ENCODE measurements around the gene OR2T2.
"Not testable (repeated sequence)": the region's sequence is repeated elsewhere in the genome, so short reads cannot be mapped to it uniquely, and the experiment has no call there.

Gene OR2T2
- total RNA-seq: 0 reads per million in 2 experiments

- DNase-seq (ENCODE audit: low read depth): not testable (repeated sequence)
Observed at GRCh38 chr1:248445399-248445798, at the start of gene OR2T2. OR2T2 (plus strand) TSS chr1:248445637; CDS start chr1:248452798, 7,161 bp downstream.

- no peak for DNase-seq (ENCODE audit: low read depth)
Observed at GRCh38 chr1:248402748-248403147, 42.7 kb upstream of the OR2T2 start, which contains the start of gene OR2T1. OR2T1 (plus strand) TSS chr1:248403048; CDS start chr1:248406148, 3,100 bp downstream.

GRCh38 chr1:248404024-248404423 is 41.4 kb upstream of the OR2T2 start:
- DNase-seq (ENCODE audit: low read depth): no peak

GRCh38 chr1:248406721-248407692 is 38.4 kb upstream of the OR2T2 start:
- DNase-seq (ENCODE audit: low read depth): no peak

GRCh38 chr1:248416226-248416625 is 29.2 kb upstream of the OR2T2 start:
- no peak for DNase-seq (ENCODE audit: low read depth)

- no peak for DNase-seq (ENCODE audit: low read depth)
Observed at GRCh38 chr1:248417854-248418253, 27.6 kb upstream of the OR2T2 start.

- DNase-seq (ENCODE audit: low read depth): no peak
Observed at GRCh38 chr1:248421384-248421783, 24.1 kb upstream of the OR2T2 start.

- not testable (repeated sequence) for DNase-seq (ENCODE audit: low read depth)
Observed at GRCh38 chr1:248427526-248428191, 17.8 kb upstream of the OR2T2 start.

- not testable (repeated sequence) for DNase-seq (ENCODE audit: low read depth)
Observed at GRCh38 chr1:248428192-248428533, 17.3 kb upstream of the OR2T2 start.

GRCh38 chr1:248431683-248432082 is 13.8 kb upstream of the OR2T2 start:
- DNase-seq (ENCODE audit: low read depth): not testable (repeated sequence)

- DNase-seq (ENCODE audit: low read depth): not testable (repeated sequence)
Observed at GRCh38 chr1:248432201-248432600, 13.2 kb upstream of the OR2T2 start.

- DNase-seq (ENCODE audit: low read depth): not testable (repeated sequence)
Observed at GRCh38 chr1:248433811-248434415, 11.5 kb upstream of the OR2T2 start.

GRCh38 chr1:248434913-248435312 is 10.5 kb upstream of the OR2T2 start:
- DNase-seq (ENCODE audit: low read depth): not testable (repeated sequence)

GRCh38 chr1:248436303-248436702 is 9.1 kb upstream of the OR2T2 start:
- not testable (repeated sequence) for DNase-seq (ENCODE audit: low read depth)

- not testable (repeated sequence) for DNase-seq (ENCODE audit: low read depth)
Observed at GRCh38 chr1:248438668-248439067, 6.8 kb upstream of the OR2T2 start.

GRCh38 chr1:248439283-248439682 is 6.2 kb upstream of the OR2T2 start:
- DNase-seq (ENCODE audit: low read depth): not testable (repeated sequence)

- not testable (repeated sequence) for DNase-seq (ENCODE audit: low read depth)
Observed at GRCh38 chr1:248442500-248443277, 2.7 kb upstream of the OR2T2 start.

- not testable (repeated sequence) for DNase-seq (ENCODE audit: low read depth)
Observed at GRCh38 chr1:248444603-248445002, 834 bp upstream of the OR2T2 start.

- DNase-seq (ENCODE audit: low read depth): not testable (repeated sequence)
Observed at GRCh38 chr1:248448409-248449074, 3.1 kb downstream of the OR2T2 start.

GRCh38 chr1:248449821-248450465 is 4.5 kb downstream of the OR2T2 start:
- not testable (repeated sequence) for DNase-seq (ENCODE audit: low read depth)

Data from T follicular helper cell (primary cell).